Common myeloid progenitor, CD34-positive (primary cell): ENCODE data around the gene MAPK1.
A peak's percentile ranks its signal among the peaks of the same experiment; 100 is the strongest.
"Not testable (repeated sequence)": the region's sequence is repeated elsewhere in the genome, so short reads cannot be mapped to it uniquely, and the experiment has no call there.

Experiments used
- CTCF ChIA-PET: fragments of 350-600 bp; sonication (Branson Sonifier 250); formaldehyde crosslinking; loops from one replicate; lab custom pipeline; 2021; ENCODE audit warnings: antibody characterized with exemption; lab: Charles Lee
- POLR2A ChIA-PET: fragments of 350-600 bp; sonication (Branson Sonifier 250); formaldehyde crosslinking; loops from one replicate; lab custom pipeline; 2021; ENCODE audit warnings: antibody characterized with exemption; lab: Charles Lee
- DNase-seq, 3 donors: peaks; one replicate each; pipeline versions ENCODE4 v3.0.0 to v3.0.0-alpha.2; 2013
- H3K27ac ChIP-seq, 2 experiments: 1 replicate in 1 of 2; 2 replicates in 1 of 2; pipeline ENCODE4 v1.7.0; 2013; ENCODE audit warnings: inconsistent platforms in 2 of 2, low read length in 2 of 2, mild to moderate bottlenecking in 2 of 2, low read depth in 1 of 2, moderate library complexity in 1 of 2; ENCODE audit not compliant: severe bottlenecking in 2 of 2, insufficient read depth in 1 of 2, poor library complexity in 1 of 2
- H3K27me3 ChIP-seq, 5 experiments: replicated peaks in 2 of 5; 1 replicate in 3 of 5; 2 replicates in 2 of 5; pipeline versions ENCODE4 v1.6.1 to v1.7.0; 2013; ENCODE audit warnings: low read length in 4 of 5, mild to moderate bottlenecking in 2 of 5, moderate library complexity in 2 of 5, inconsistent platforms in 1 of 5; ENCODE audit not compliant: insufficient read depth in 5 of 5, control insufficient read depth in 4 of 5
- H3K36me3 ChIP-seq, 4 experiments: 1 replicate in 2 of 4; 2 replicates in 2 of 4; pipeline versions ENCODE4 v1.6.1 to v1.7.0; 2013; ENCODE audit warnings: low read length in 3 of 4, control low read depth in 1 of 4, mild to moderate bottlenecking in 1 of 4; ENCODE audit not compliant: control insufficient read depth in 4 of 4, insufficient read depth in 4 of 4
- H3K4me1 ChIP-seq, 4 experiments: 1 replicate in 3 of 4; 2 replicates in 1 of 4; pipeline versions ENCODE4 v1.6.1 to v1.7.1; 2013; ENCODE audit warnings: low read length in 3 of 4, mild to moderate bottlenecking in 3 of 4, control low read depth in 1 of 4, inconsistent platforms in 1 of 4, moderate library complexity in 1 of 4; ENCODE audit not compliant: control insufficient read depth in 4 of 4, insufficient read depth in 4 of 4; ENCODE audit errors: control extremely low read depth in 1 of 4
- H3K4me3 ChIP-seq, 7 experiments: 1 replicate in 4 of 7; 2 replicates in 3 of 7; pipeline versions ENCODE4 v1.5.1 to v1.7.0; 2013; ENCODE audit warnings: mild to moderate bottlenecking in 7 of 7, low read length in 6 of 7, moderate library complexity in 6 of 7, inconsistent platforms in 2 of 7, low read depth in 2 of 7, control low read depth in 1 of 7; ENCODE audit not compliant: insufficient read depth in 4 of 7, control insufficient read depth in 1 of 7; ENCODE audit errors: extremely low read depth in 1 of 7
- H3K9me3 ChIP-seq, 5 experiments: 1 replicate in 4 of 5; 2 replicates in 1 of 5; pipeline versions ENCODE4 v1.6.1 to v1.7.1; 2013; ENCODE audit warnings: low read length in 4 of 5, mild to moderate bottlenecking in 2 of 5, inconsistent platforms in 1 of 5, low read depth in 1 of 5, moderate library complexity in 1 of 5; ENCODE audit not compliant: control insufficient read depth in 4 of 5, insufficient read depth in 2 of 5; ENCODE audit errors: control extremely low read depth in 1 of 5
- WGBS: methylation state at CpG from one replicate; pipeline ENCODE4 v1.1.5; 2013; ENCODE audit not compliant: insufficient coverage; 5-methylcytosine and 5-hydroxymethylcytosine counted together

The MAPK1 gene

GRCh38 chr22:21736084-21736642, 131.3 kb downstream of the MAPK1 start:
- H3K4me1 ChIP-seq: peaks cover 7 to 22% (median 17%) of the 10 kb centered on the region in 4 experiments
- 2% methylated on average over 49 of the region's 65 CpGs for WGBS
- peaks cover 0 to 4% (median 0%) of the 10 kb centered on the region in 5 experiments for H3K27me3 ChIP-seq
- no peak for DNase-seq
- H3K9me3 ChIP-seq: no peaks in the 10 kb centered on the region
- no peak overlapping the region for H3K27ac ChIP-seq
- POLR2A ChIA-PET: interaction anchor here (1.4 kb wide), 1 partner anchor 26 kb away, joined by 4 read pairs; no protein-coding TSS in a partner anchor
- no peaks in the 10 kb centered on the region for H3K36me3 ChIP-seq
- CTCF ChIA-PET: interaction anchor here (0.9 kb wide), 1 partner anchor 17 kb away, joined by 3 read pairs; no protein-coding TSS in a partner anchor
- peak overlapping the region; percentile 38 to 80 (median 64) for H3K4me3 ChIP-seq

GRCh38 chr22:21735200-21736083, 132.0 kb downstream of the MAPK1 start, which contains the start of gene YPEL1:
Gene YPEL1 (minus strand): TSS chr22:21735794. CDS start chr22:21710744, 25,050 bp downstream.
- ChIA-PET CTCF (interaction anchor here (0.9 kb wide), 1 partner anchor 17 kb away, joined by 3 read pairs; no protein-coding TSS in a partner anchor), POLR2A (interaction anchor here (1.4 kb wide), 1 partner anchor 26 kb away, joined by 4 read pairs; no protein-coding TSS in a partner anchor)
- DNase-seq: peak; percentile 96 to 98 (median 98)
- peak within 1 kb of the TSS; percentile 57 to 89 (median 74) for H3K4me3 ChIP-seq
- 0% methylated on average over 76 of the region's 102 CpGs for WGBS
- H3K27ac ChIP-seq: peak within 1 kb of the TSS in 1 of 2 experiments; percentile 65
- H3K27me3 ChIP-seq: peaks cover 0 to 3% (median 0%) of the 10 kb centered on the region in 5 experiments
- H3K4me1 ChIP-seq: peaks cover 7 to 22% (median 17%) of the 10 kb centered on the region in 4 experiments
- H3K36me3 ChIP-seq: no peaks in the 10 kb centered on the region
- H3K9me3 ChIP-seq: no peaks in the 10 kb centered on the region

GRCh38 chr22:21734540-21735199, 132.8 kb downstream of the MAPK1 start:
- WGBS: 20% methylated on average over 5 of the region's 8 CpGs
- peaks cover 0 to 1% (median 0%) of the 10 kb centered on the region in 5 experiments for H3K27me3 ChIP-seq
- POLR2A ChIA-PET: interaction anchor here (1.4 kb wide), 1 partner anchor 27 kb away, joined by 4 read pairs; no protein-coding TSS in a partner anchor
- H3K36me3 ChIP-seq: no peaks in the 10 kb centered on the region
- H3K4me3 ChIP-seq: peak overlapping the region in 6 of 7 experiments; percentile 72 to 89 (median 76)
- peak overlapping the region in 1 of 2 experiments; percentile 65 for H3K27ac ChIP-seq
- peaks cover 7 to 22% (median 17%) of the 10 kb centered on the region in 4 experiments for H3K4me1 ChIP-seq
- peak in 2 of 3 donors; percentile 40 to 52 for DNase-seq
- no peaks in the 10 kb centered on the region for H3K9me3 ChIP-seq
- CTCF ChIA-PET: no interaction called here

GRCh38 chr22:21731503-21731902, 135.9 kb downstream of the MAPK1 start:
- no peak for DNase-seq
- CTCF ChIA-PET: no interaction called here
- Histone ChIP-seq H3K27me3 (peaks cover 0 to 1% (median 0%) of the 10 kb centered on the region in 5 experiments), H3K36me3 (peaks cover 0 to 8% (median 0%) of the 10 kb centered on the region in 4 experiments), H3K27ac (no peak overlapping the region), H3K4me3 (no peak overlapping the region), H3K9me3 (no peaks in the 10 kb centered on the region), H3K4me1 (peaks cover 7 to 25% (median 19%) of the 10 kb centered on the region in 4 experiments)
- POLR2A ChIA-PET: no interaction called here
- WGBS: 85% methylated on average over 5 of the region's 5 CpGs

- no peak overlapping the region for H3K4me3 ChIP-seq
- DNase-seq: no peak
- peaks cover 0 to 8% (median 0%) of the 10 kb centered on the region in 4 experiments for H3K36me3 ChIP-seq
- H3K27ac ChIP-seq: no peak overlapping the region
- WGBS: 100% methylated on average over 3 of the region's 9 CpGs
- H3K4me1 ChIP-seq: peaks cover 7 to 23% (median 16%) of the 10 kb centered on the region in 4 experiments
- POLR2A ChIA-PET: no interaction called here
- H3K27me3 ChIP-seq: peaks cover 0 to 1% (median 0%) of the 10 kb centered on the region in 5 experiments
- H3K9me3 ChIP-seq: no peaks in the 10 kb centered on the region
- CTCF ChIA-PET: no interaction called here
These were observed 136.7 kb downstream of the MAPK1 start for GRCh38 chr22:21730535-21731308.

GRCh38 chr22:21729184-21729583, 138.3 kb downstream of the MAPK1 start:
- POLR2A ChIA-PET, CTCF ChIA-PET, H3K27me3 ChIP-seq, H3K27ac ChIP-seq, H3K4me3 ChIP-seq, H3K9me3 ChIP-seq, H3K36me3 ChIP-seq, DNase-seq: not testable (repeated sequence)
- WGBS: no CpG with 5 or more reads among the region's 3 CpGs
- peaks cover under 1 to 14% (median 8%) of the 10 kb centered on the region in 4 experiments for H3K4me1 ChIP-seq
